Thymus (tissue), 11 donors: ENCODE measurements around the gene PLCG2. TPM values are rescaled to one million over a fixed set of nuclear protein-coding genes. Genes with fewer than 3 reads are reported as not detected.

Experiments used
- DNase-seq, 9 donors: peaks; one replicate each; pipeline ENCODE4 v3.0.0-alpha.2; 2013; ENCODE audit warnings: low spot score in 9 of 9, low read depth in 6 of 9, missing footprints in 1 of 9
- H3K27ac ChIP-seq, 2 donors: one replicate each; pipeline ENCODE4 v1.5.1; 2013; ENCODE audit warnings: control low read depth in 1 of 2, low read depth in 1 of 2, low read length in 1 of 2, mild to moderate bottlenecking in 1 of 2, moderate library complexity in 1 of 2
- H3K27me3 ChIP-seq, 2 donors: one replicate each; pipeline ENCODE4 v1.5.1; 2013; ENCODE audit warnings: low read length in 1 of 2; ENCODE audit not compliant: control insufficient read depth in 2 of 2, insufficient read depth in 1 of 2
- H3K36me3 ChIP-seq, 2 donors: one replicate each; pipeline ENCODE4 v1.5.1; 2013; ENCODE audit warnings: low read length in 1 of 2, mild to moderate bottlenecking in 1 of 2, moderate library complexity in 1 of 2; ENCODE audit not compliant: control insufficient read depth in 2 of 2, insufficient read depth in 2 of 2
- H3K4me1 ChIP-seq, 2 donors: one replicate each; pipeline ENCODE4 v1.5.1; 2013; ENCODE audit warnings: low read length in 2 of 2; ENCODE audit not compliant: control insufficient read depth in 2 of 2, insufficient read depth in 2 of 2
- H3K4me3 ChIP-seq, 2 donors: one replicate each; pipeline ENCODE4 v1.5.1; 2013; ENCODE audit warnings: low read length in 2 of 2, control low read depth in 1 of 2, mild to moderate bottlenecking in 1 of 2
- H3K9me3 ChIP-seq, 2 donors: one replicate each; pipeline ENCODE4 v1.5.1; 2013; ENCODE audit warnings: low read length in 1 of 2, mild to moderate bottlenecking in 1 of 2; ENCODE audit not compliant: control insufficient read depth in 2 of 2, insufficient read depth in 1 of 2
- WGBS: extraction: QIAGEN DNeasy Blood & Tissue Kit; methylation state at CpG from one replicate; pipeline ENCODE4 v1.1.7; 2013; 5-methylcytosine and 5-hydroxymethylcytosine counted together
- polyA plus RNA-seq: library from polyadenylated mRNA; stranded (reverse); fragments of 200-250 nt; gene quantifications from one replicate; pipeline ENCODE4 v1.2.3, GENCODE V29; 2013
- total RNA-seq: library from RNA; stranded (reverse); fragments of 120-200 nt; gene quantifications from one replicate; pipeline ENCODE4 v1.2.4, GENCODE V29; 2013
- donor health status: healthy.

Gene PLCG2
- total and polyA plus RNA-seq, 2 donors = 10.1 to 14.2 TPM

- Histone ChIP-seq H3K4me1 (peaks cover 5 to 17% of the 10 kb centered on the region in 2 donors), H3K9me3 (no peaks in the 10 kb centered on the region)
- WGBS = 94% methylated on average over 3 of the region's 3 CpGs
Measured at GRCh38 chr16:81782236-81782635, 3.1 kb downstream of the PLCG2 start.

GRCh38 chr16:81784072-81784795, 5.1 kb downstream of the PLCG2 start:
- H3K27ac ChIP-seq = no peak overlapping the region
- H3K36me3 ChIP-seq = peaks cover 0 to 2% of the 10 kb centered on the region in 2 donors
- H3K4me1 ChIP-seq = peaks cover 5 to 10% of the 10 kb centered on the region in 2 donors
- 87% methylated on average over 3 of the region's 3 CpGs for WGBS
- H3K4me3 ChIP-seq = no peak overlapping the region
- H3K9me3 ChIP-seq = no peaks in the 10 kb centered on the region
- DNase-seq = no peak
- peaks cover 17% of the 10 kb centered on the region in 2 donors for H3K27me3 ChIP-seq

More at GRCh38 chr16:81782236-81782635, 3.1 kb downstream of the PLCG2 start:
- Histone ChIP-seq H3K4me3 (no peak overlapping the region), H3K27me3 (peaks cover 18 to 24% of the 10 kb centered on the region in 2 donors), H3K27ac (no peak overlapping the region), H3K36me3 (peaks cover 0 to 2% of the 10 kb centered on the region in 2 donors)
- no peak for DNase-seq

- Histone ChIP-seq H3K36me3 (peaks cover 0 to 2% of the 10 kb centered on the region in 2 donors), H3K4me3 (no peak overlapping the region), H3K27me3 (peaks cover 6 to 7% of the 10 kb centered on the region in 2 donors), H3K9me3 (no peaks in the 10 kb centered on the region), H3K4me1 (peaks cover 0 to 1% of the 10 kb centered on the region in 2 donors), H3K27ac (no peak overlapping the region)
- 91% methylated on average over 7 of the region's 7 CpGs for WGBS
- no peak for DNase-seq
Measured at GRCh38 chr16:81785138-81785924, 6.2 kb downstream of the PLCG2 start.

GRCh38 chr16:81786321-81786720, 7.2 kb downstream of the PLCG2 start:
- peaks cover 0 to 1% of the 10 kb centered on the region in 2 donors for H3K27me3 ChIP-seq
- no peaks in the 10 kb centered on the region for H3K4me1 ChIP-seq
- no peaks in the 10 kb centered on the region for H3K9me3 ChIP-seq
- H3K27ac ChIP-seq = no peak overlapping the region
- H3K4me3 ChIP-seq = no peak overlapping the region
- 86% methylated on average over 6 of the region's 6 CpGs for WGBS
- no peak for DNase-seq
- H3K36me3 ChIP-seq = peaks cover 0 to 2% of the 10 kb centered on the region in 2 donors

- H3K27ac ChIP-seq = no peak overlapping the region
- H3K4me3 ChIP-seq = no peak overlapping the region
- peaks cover 0 to 2% of the 10 kb centered on the region in 2 donors for H3K36me3 ChIP-seq
- no peaks in the 10 kb centered on the region for H3K4me1 ChIP-seq
- DNase-seq = no peak
- H3K9me3 ChIP-seq = no peaks in the 10 kb centered on the region
- H3K27me3 ChIP-seq = no peaks in the 10 kb centered on the region
- WGBS = 96% methylated on average over 2 of the region's 2 CpGs
Measured at GRCh38 chr16:81786868-81787267, 7.8 kb downstream of the PLCG2 start.

- Histone ChIP-seq H3K36me3 (peaks cover 0 to 2% of the 10 kb centered on the region in 2 donors), H3K4me3 (no peak overlapping the region), H3K27ac (no peak overlapping the region), H3K27me3 (no peaks in the 10 kb centered on the region), H3K9me3 (no peaks in the 10 kb centered on the region), H3K4me1 (no peaks in the 10 kb centered on the region)
- DNase-seq = no peak
- 90% methylated on average over 6 of the region's 6 CpGs for WGBS
Measured at GRCh38 chr16:81787659-81788058, 8.6 kb downstream of the PLCG2 start.

- no peak overlapping the region for H3K27ac ChIP-seq
- no peak overlapping the region for H3K4me3 ChIP-seq
- H3K27me3 ChIP-seq = no peaks in the 10 kb centered on the region
- no peak for DNase-seq
- peaks cover 0 to 2% of the 10 kb centered on the region in 2 donors for H3K36me3 ChIP-seq
- no peaks in the 10 kb centered on the region for H3K4me1 ChIP-seq
- H3K9me3 ChIP-seq = no peaks in the 10 kb centered on the region
- WGBS = 92% methylated on average over 5 of the region's 5 CpGs
Measured at GRCh38 chr16:81790277-81790676, 11.2 kb downstream of the PLCG2 start.

- H3K4me1 ChIP-seq = peaks cover under 1 to 3% of the 10 kb centered on the region in 2 donors
- H3K9me3 ChIP-seq = no peaks in the 10 kb centered on the region
- H3K27ac ChIP-seq = no peak overlapping the region
- DNase-seq = no peak
- H3K27me3 ChIP-seq = no peaks in the 10 kb centered on the region
- WGBS = 93% methylated on average over 2 of the region's 2 CpGs
- peaks cover 0 to 2% of the 10 kb centered on the region in 2 donors for H3K36me3 ChIP-seq
- H3K4me3 ChIP-seq = no peak overlapping the region
Measured at GRCh38 chr16:81790830-81791435, 11.8 kb downstream of the PLCG2 start.

GRCh38 chr16:81792828-81793227, 13.7 kb downstream of the PLCG2 start:
- Histone ChIP-seq H3K9me3 (no peaks in the 10 kb centered on the region), H3K4me3 (no peak overlapping the region), H3K27ac (no peak overlapping the region), H3K36me3 (no peaks in the 10 kb centered on the region), H3K4me1 (peaks cover 9 to 21% of the 10 kb centered on the region in 2 donors), H3K27me3 (no peaks in the 10 kb centered on the region)
- WGBS = 100% methylated on average over 1 of the region's 1 CpG
- DNase-seq = no peak
